Pancreas (tissue), 10 donors: ENCODE results near the gene GPR157. TPM values are rescaled to one million over a fixed set of nuclear protein-coding genes. Genes with fewer than 3 reads are reported as not detected.

Source experiments
- ATAC-seq, 4 donors: fragments of 200-7000 bp; cut with Tn5 transposase; one replicate each; pipeline versions ENCODE4 v1.8.0 to v1.9.1; 2020; ENCODE audit warnings: mild to moderate bottlenecking in 4 of 4, moderate library complexity in 4 of 4
- DNase-seq, 6 donors: peaks; one replicate each; pipeline ENCODE4 v3.0.0-alpha.2; 2020
- FAIRE-seq: peaks from 2 replicates; lab custom pipeline; 2012; peaks lifted over from hg19 to GRCh38; lab: Jason Lieb, UNC
- H3K27ac ChIP-seq, 4 donors: fragments of 200-600 bp; sonication (generic); 1 replicate in 3 of 4; 2 replicates in 1 of 4; pipeline versions ENCODE4 v1.5.0 to v1.8.0; 2020
- H3K27me3 ChIP-seq, 4 donors: fragments of 200-600 bp; one replicate each; pipeline ENCODE4 v1.8.0; 2021
- H3K36me3 ChIP-seq, 3 donors: fragments of 200-600 bp; sonication (generic) in 1 of 3; one replicate each; pipeline versions ENCODE4 v1.5.0 to v1.8.0; 2020 to 2021
- H3K4me1 ChIP-seq, 3 donors: fragments of 200-600 bp; one replicate each; pipeline ENCODE4 v1.8.0; 2021
- H3K4me3 ChIP-seq, 4 donors: fragments of 200-600 bp; sonication (generic) in 2 of 4; one replicate each; pipeline versions ENCODE4 v1.5.0 to v1.8.0; 2020 to 2021
- H3K9me3 ChIP-seq, 4 donors: fragments of 200-600 bp; one replicate each; pipeline ENCODE4 v1.8.0; 2021
- CTCF ChIP-seq, 4 donors: fragments of 200-600 bp; sonication (generic) in 3 of 4; IDR thresholded peaks; one replicate each; pipeline versions ENCODE4 v1.5.0 to v1.8.0; 2021; ENCODE audit warnings: antibody characterized with exemption in 4 of 4
- WGBS, 2 donors: extraction: QIAGEN DNeasy Blood & Tissue Kit; methylation state at CpG; one replicate each; pipeline ENCODE4 v1.1.7; 2013; 5-methylcytosine and 5-hydroxymethylcytosine counted together
- intact Hi-C, 3 donors: fragments of 100-400 bp; cut with DNase I; formaldehyde crosslinking; loops; one replicate each; pipeline versions ENCODE4 v1.11.1 to v1.14.2; 2022
- polyA plus RNA-seq, 2 donors: library from polyadenylated mRNA; stranded (reverse); fragments of 200-250 nt; gene quantifications; one replicate each; pipeline ENCODE4 v1.2.3, GENCODE V29; 2013
- total RNA-seq, 6 donors: library from RNA; stranded (reverse); fragmentation: NEBNext Ultra II Directional in 4 of 6; extraction: Animal tissue kit (Norgen Biotek cat#: 25700) in 4 of 6; gene quantifications; one replicate each; pipeline versions ENCODE4 v1.2.1 to v1.2.4, GENCODE V29; 2021 to 2023
- donor health status: healthy with polysubstance abuse.
- donor health status: DM: no; HTN: no; CAD: no; lungs with moderate emphysema.
- donor health status: DM: no; HTN: no; CAD: no.
- donor health status: control.
- donor health status: control.
- donor health status: Bipolar disorder and iron deficiency.
- donor health status: DM: yes; HTN: yes; CAD: no.
- donor health status: DM: no; HTN: no; CAD: no.
- donor health status: DM: no; HTN: no; CAD: no.
- donor health status: DM: yes; HTN: yes; CAD: no.

GPR157 gene
- 1 to 10 TPM; 3.5 to 6.2 (median 5.3) TPM for total RNA-seq
- polyA plus RNA-seq: 1 to 10 TPM; 2.1 to 2.6 TPM

GRCh38 chr1:9128520-9129265, at the start of gene GPR157:
Gene GPR157, minus strand, starts transcription at chr1:9129102. Its CDS starts 75 bp downstream, at chr1:9129027.
- DNase-seq (peak; percentile 85 to 98 (median 93)), FAIRE-seq (no peak), ATAC-seq (peak; percentile 91 to 96 (median 92))
- WGBS, 2 donors: 1% methylated on average over 49 to 92 of the region's 92 CpGs
- no peaks in the 10 kb centered on the region for H3K27me3 ChIP-seq
- H3K4me1 ChIP-seq: peaks cover 0 to 18% (median 14%) of the 10 kb centered on the region in 3 donors
- H3K9me3 ChIP-seq: no peaks in the 10 kb centered on the region
- H3K36me3 ChIP-seq: no peaks in the 10 kb centered on the region
- peak within 1 kb of the TSS; percentile 32 to 77 (median 55) for H3K4me3 ChIP-seq
- H3K27ac ChIP-seq: peak within 1 kb of the TSS; percentile 45 to 81 (median 72)
- no peak for TF ChIP-seq CTCF (IDR thresholded peaks at IDR 0.05)
- intact Hi-C loops: no loop called here

- no peak for DNase-seq
- ATAC-seq: no peak
- intact Hi-C loops: no loop called here
- Histone ChIP-seq H3K27me3 (no peaks in the 10 kb centered on the region), H3K27ac (no peak overlapping the region), H3K4me1 (peaks cover 0 to 4% (median 0%) of the 10 kb centered on the region in 3 donors), H3K9me3 (no peaks in the 10 kb centered on the region), H3K4me3 (no peak overlapping the region), H3K36me3 (no peaks in the 10 kb centered on the region)
- no peak for FAIRE-seq
- WGBS, 2 donors: 85 to 86% methylated on average over 10 of the region's 10 CpGs
- TF ChIP-seq CTCF (IDR thresholded peaks at IDR 0.05): no peak
Observed at GRCh38 chr1:9174762-9175161, 45.9 kb upstream of the GPR157 start.

GRCh38 chr1:9174243-9174642, 45.3 kb upstream of the GPR157 start:
- Histone ChIP-seq H3K27me3 (no peaks in the 10 kb centered on the region), H3K27ac (no peak overlapping the region), H3K9me3 (no peaks in the 10 kb centered on the region), H3K4me1 (peaks cover 0 to 4% (median 0%) of the 10 kb centered on the region in 3 donors), H3K36me3 (no peaks in the 10 kb centered on the region), H3K4me3 (no peak overlapping the region)
- TF ChIP-seq CTCF (IDR thresholded peaks at IDR 0.05): no peak
- FAIRE-seq (no peak), ATAC-seq (peak in 1 of 4 donors; percentile 63), DNase-seq (no peak)
- WGBS, 2 donors: 66 to 68% methylated on average over 4 of the region's 4 CpGs
- intact Hi-C loops: no loop called here

GRCh38 chr1:9169601-9170137, 40.8 kb upstream of the GPR157 start:
- intact Hi-C loops: no loop called here
- Histone ChIP-seq H3K4me3 (no peak overlapping the region), H3K27me3 (no peaks in the 10 kb centered on the region), H3K9me3 (no peaks in the 10 kb centered on the region), H3K4me1 (peaks cover 0 to 7% (median 0%) of the 10 kb centered on the region in 3 donors), H3K36me3 (no peaks in the 10 kb centered on the region), H3K27ac (no peak overlapping the region)
- TF ChIP-seq CTCF (IDR thresholded peaks at IDR 0.05): no peak
- WGBS, 2 donors: 93 to 95% methylated on average over 10 of the region's 10 CpGs
- no peak for ATAC-seq
- DNase-seq: no peak
- FAIRE-seq: no peak

GRCh38 chr1:9167638-9168037, 38.7 kb upstream of the GPR157 start:
- WGBS, 2 donors: 40 to 53% methylated on average over 2 of the region's 2 CpGs
- no peak overlapping the region for H3K4me3 ChIP-seq
- DNase-seq: no peak
- TF ChIP-seq CTCF (IDR thresholded peaks at IDR 0.05): no peak
- no peaks in the 10 kb centered on the region for H3K9me3 ChIP-seq
- no peak overlapping the region for H3K27ac ChIP-seq
- FAIRE-seq: no peak
- H3K4me1 ChIP-seq: peaks cover 12 to 23% (median 17%) of the 10 kb centered on the region in 3 donors
- no peak for ATAC-seq
- no peaks in the 10 kb centered on the region for H3K36me3 ChIP-seq
- no peaks in the 10 kb centered on the region for H3K27me3 ChIP-seq
- intact Hi-C loops: no loop called here
